ENCODE measurements around the gene MTMR12. TPM values are rescaled to one million over a fixed set of nuclear protein-coding genes. Genes with fewer than 3 reads are reported as not detected.

The MTMR12 gene
- total and polyA plus RNA-seq, 2 of the 13 experiments (the other 11 are each of a cell fraction or from before 2014, with no cell fraction given): 23.4 to 36.6 TPM

DNA sequence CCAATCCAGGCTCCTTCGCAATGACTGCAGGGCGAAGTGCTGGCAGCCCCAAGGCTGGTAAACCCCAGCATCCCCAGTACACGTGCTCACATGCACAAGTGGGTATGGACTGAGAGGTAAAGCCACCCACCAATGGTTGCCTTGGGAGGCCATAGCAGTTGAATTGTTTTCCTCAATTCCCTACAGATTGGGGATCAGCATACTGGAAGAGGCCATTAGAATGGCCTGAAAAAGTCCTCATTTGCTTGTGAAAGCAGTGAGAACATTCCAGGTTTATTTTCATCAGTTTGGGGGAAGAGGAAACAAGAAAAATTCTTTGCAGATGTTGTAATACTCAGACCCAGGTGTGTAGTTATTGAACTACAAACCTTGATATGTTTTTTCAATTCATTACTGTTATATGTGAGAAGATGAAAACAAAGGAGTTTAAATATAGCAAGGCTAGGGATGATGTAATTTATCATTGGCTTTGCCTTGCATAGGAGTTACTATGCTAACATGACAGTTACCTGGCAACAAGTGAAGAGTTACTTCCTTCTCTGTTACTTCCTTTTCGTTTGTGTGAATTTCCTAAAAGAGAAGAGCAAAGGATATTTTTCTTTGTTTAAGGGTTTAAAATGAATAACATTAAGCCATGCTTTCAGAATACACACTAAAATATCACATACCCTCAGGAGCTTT lies 36.4 kb downstream of the MTMR12 start (continued):
- TF ChIP-seq, protein P1, sequence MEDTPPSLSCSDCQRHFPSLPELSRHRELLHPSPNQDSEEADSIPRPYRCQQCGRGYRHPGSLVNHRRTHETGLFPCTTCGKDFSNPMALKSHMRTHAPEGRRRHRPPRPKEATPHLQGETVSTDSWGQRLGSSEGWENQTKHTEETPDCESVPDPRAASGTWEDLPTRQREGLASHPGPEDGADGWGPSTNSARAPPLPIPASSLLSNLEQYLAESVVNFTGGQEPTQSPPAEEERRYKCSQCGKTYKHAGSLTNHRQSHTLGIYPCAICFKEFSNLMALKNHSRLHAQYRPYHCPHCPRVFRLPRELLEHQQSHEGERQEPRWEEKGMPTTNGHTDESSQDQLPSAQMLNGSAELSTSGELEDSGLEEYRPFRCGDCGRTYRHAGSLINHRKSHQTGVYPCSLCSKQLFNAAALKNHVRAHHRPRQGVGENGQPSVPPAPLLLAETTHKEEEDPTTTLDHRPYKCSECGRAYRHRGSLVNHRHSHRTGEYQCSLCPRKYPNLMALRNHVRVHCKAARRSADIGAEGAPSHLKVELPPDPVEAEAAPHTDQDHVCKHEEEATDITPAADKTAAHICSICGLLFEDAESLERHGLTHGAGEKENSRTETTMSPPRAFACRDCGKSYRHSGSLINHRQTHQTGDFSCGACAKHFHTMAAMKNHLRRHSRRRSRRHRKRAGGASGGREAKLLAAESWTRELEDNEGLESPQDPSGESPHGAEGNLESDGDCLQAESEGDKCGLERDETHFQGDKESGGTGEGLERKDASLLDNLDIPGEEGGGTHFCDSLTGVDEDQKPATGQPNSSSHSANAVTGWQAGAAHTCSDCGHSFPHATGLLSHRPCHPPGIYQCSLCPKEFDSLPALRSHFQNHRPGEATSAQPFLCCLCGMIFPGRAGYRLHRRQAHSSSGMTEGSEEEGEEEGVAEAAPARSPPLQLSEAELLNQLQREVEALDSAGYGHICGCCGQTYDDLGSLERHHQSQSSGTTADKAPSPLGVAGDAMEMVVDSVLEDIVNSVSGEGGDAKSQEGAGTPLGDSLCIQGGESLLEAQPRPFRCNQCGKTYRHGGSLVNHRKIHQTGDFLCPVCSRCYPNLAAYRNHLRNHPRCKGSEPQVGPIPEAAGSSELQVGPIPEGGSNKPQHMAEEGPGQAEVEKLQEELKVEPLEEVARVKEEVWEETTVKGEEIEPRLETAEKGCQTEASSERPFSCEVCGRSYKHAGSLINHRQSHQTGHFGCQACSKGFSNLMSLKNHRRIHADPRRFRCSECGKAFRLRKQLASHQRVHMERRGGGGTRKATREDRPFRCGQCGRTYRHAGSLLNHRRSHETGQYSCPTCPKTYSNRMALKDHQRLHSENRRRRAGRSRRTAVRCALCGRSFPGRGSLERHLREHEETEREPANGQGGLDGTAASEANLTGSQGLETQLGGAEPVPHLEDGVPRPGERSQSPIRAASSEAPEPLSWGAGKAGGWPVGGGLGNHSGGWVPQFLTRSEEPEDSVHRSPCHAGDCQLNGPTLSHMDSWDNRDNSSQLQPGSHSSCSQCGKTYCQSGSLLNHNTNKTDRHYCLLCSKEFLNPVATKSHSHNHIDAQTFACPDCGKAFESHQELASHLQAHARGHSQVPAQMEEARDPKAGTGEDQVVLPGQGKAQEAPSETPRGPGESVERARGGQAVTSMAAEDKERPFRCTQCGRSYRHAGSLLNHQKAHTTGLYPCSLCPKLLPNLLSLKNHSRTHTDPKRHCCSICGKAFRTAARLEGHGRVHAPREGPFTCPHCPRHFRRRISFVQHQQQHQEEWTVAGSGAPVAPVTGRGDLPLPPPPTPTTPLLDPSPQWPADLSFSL (CRISPR knock-in tag; IDR thresholded peaks at IDR 0.05): no peak
- TF ChIP-seq AGO1 (IDR thresholded peaks at IDR 0.05; ENCODE audit: low read depth, low read length, poor library complexity, severe bottlenecking) (no peak), GZF1 (CRISPR knock-in tag; IDR thresholded peaks at IDR 0.05) (no peak), ZFP82 (CRISPR knock-in tag; IDR thresholded peaks at IDR 0.05; ENCODE audit: borderline replicate concordance) (no peak), ELF1 (CRISPR knock-in tag; IDR thresholded peaks at IDR 0.05) (no peak), ZNF44 (CRISPR knock-in tag; IDR thresholded peaks at IDR 0.05) (no peak), ZNF24 (IDR thresholded peaks at IDR 0.05) (no peak), MYNN (CRISPR knock-in tag; IDR thresholded peaks at IDR 0.05; ENCODE audit: low read depth) (no peak), ZNF530 (CRISPR knock-in tag; IDR thresholded peaks at IDR 0.05; ENCODE audit: low read depth) (no peak), SALL1 (CRISPR knock-in tag; IDR thresholded peaks at IDR 0.05) (no peak), GFI1 (CRISPR knock-in tag; IDR thresholded peaks at IDR 0.05; ENCODE audit: borderline replicate concordance) (no peak), CREM (IDR thresholded peaks at IDR 0.05) (no peak), CREM (CRISPR knock-in tag; IDR thresholded peaks at IDR 0.05) (no peak), ELF3 (CRISPR knock-in tag; IDR thresholded peaks at IDR 0.05) (peak; percentile 45; the same call in 1 of the 2 replicates), YEATS2 (CRISPR knock-in tag; IDR thresholded peaks at IDR 0.05; ENCODE audit: borderline replicate concordance) (no peak), PCBP2 (optimal IDR thresholded peaks at IDR 0.05; ENCODE audit: low read depth, low read length, poor library complexity, severe bottlenecking) (no peak), ZNF567 (CRISPR knock-in tag; IDR thresholded peaks at IDR 0.05; ENCODE audit: borderline replicate concordance) (no peak), ZNF3 (CRISPR knock-in tag; IDR thresholded peaks at IDR 0.05) (no peak)
- TF ChIP-seq, protein P2, sequence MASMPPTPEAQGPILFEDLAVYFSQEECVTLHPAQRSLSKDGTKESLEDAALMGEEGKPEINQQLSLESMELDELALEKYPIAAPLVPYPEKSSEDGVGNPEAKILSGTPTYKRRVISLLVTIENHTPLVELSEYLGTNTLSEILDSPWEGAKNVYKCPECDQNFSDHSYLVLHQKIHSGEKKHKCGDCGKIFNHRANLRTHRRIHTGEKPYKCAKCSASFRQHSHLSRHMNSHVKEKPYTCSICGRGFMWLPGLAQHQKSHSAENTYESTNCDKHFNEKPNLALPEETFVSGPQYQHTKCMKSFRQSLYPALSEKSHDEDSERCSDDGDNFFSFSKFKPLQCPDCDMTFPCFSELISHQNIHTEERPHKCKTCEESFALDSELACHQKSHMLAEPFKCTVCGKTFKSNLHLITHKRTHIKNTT (CRISPR knock-in tag; IDR thresholded peaks at IDR 0.05): no peak
- TF ChIP-seq, protein P3, sequence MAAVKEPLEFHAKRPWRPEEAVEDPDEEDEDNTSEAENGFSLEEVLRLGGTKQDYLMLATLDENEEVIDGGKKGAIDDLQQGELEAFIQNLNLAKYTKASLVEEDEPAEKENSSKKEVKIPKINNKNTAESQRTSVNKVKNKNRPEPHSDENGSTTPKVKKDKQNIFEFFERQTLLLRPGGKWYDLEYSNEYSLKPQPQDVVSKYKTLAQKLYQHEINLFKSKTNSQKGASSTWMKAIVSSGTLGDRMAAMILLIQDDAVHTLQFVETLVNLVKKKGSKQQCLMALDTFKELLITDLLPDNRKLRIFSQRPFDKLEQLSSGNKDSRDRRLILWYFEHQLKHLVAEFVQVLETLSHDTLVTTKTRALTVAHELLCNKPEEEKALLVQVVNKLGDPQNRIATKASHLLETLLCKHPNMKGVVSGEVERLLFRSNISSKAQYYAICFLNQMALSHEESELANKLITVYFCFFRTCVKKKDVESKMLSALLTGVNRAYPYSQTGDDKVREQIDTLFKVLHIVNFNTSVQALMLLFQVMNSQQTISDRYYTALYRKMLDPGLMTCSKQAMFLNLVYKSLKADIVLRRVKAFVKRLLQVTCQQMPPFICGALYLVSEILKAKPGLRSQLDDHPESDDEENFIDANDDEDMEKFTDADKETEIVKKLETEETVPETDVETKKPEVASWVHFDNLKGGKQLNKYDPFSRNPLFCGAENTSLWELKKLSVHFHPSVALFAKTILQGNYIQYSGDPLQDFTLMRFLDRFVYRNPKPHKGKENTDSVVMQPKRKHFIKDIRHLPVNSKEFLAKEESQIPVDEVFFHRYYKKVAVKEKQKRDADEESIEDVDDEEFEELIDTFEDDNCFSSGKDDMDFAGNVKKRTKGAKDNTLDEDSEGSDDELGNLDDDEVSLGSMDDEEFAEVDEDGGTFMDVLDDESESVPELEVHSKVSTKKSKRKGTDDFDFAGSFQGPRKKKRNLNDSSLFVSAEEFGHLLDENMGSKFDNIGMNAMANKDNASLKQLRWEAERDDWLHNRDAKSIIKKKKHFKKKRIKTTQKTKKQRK (IDR thresholded peaks at IDR 0.05; ENCODE audit: low read length): no peak

All from HepG2 (cell line).